SK-N-SH treated with all-trans-retinoic acid at 6 μM for 48 hours (cell line): ENCODE measurements around the gene MAPKBP1.

ENCODE experiments used
- ATAC-seq: fragments of 200-7000 bp; cut with Tn5 transposase; 3 replicates; pipeline ENCODE4 v1.9.1; 2020; ENCODE audit warnings: mild to moderate bottlenecking, moderate library complexity
- ARNTL ChIP-seq: fragments of 450-650 bp; formaldehyde crosslinking; IDR thresholded peaks from 2 replicates; pipeline ENCODE4 v1.5.0; 2020; ENCODE audit warnings: low read depth, mild to moderate bottlenecking, moderate library complexity, borderline replicate concordance
- BACH2 ChIP-seq: fragments of 250-450 bp; sonication (Bioruptor Pico); IDR thresholded peaks from 2 replicates; pipeline ENCODE4 v1.9.0; 2021; ENCODE audit warnings: mild to moderate bottlenecking, borderline replicate concordance
- CREB5 ChIP-seq: fragments of 250-450 bp; sonication (Bioruptor Pico); IDR thresholded peaks from 2 replicates; pipeline ENCODE4 v1.5.1; 2020; ENCODE audit warnings: low read depth, mild to moderate bottlenecking, moderate library complexity
- CSDC2 ChIP-seq: fragments of 250-450 bp; sonication (Bioruptor Pico); IDR thresholded peaks from 2 replicates; pipeline ENCODE4 v1.5.0; 2020; ENCODE audit warnings: mild to moderate bottlenecking, moderate library complexity
- ESRRG ChIP-seq: fragments of 250-450 bp; sonication (Bioruptor Pico); IDR thresholded peaks from 2 replicates; pipeline ENCODE4 v1.6.1; 2021; ENCODE audit warnings: mild to moderate bottlenecking
- GLIS3 ChIP-seq: fragments of 250-450 bp; sonication (Bioruptor Pico); IDR thresholded peaks from 2 replicates; pipeline ENCODE4 v1.5.0; 2020; ENCODE audit warnings: mild to moderate bottlenecking, moderate library complexity
- ISL1 ChIP-seq: fragments of 250-450 bp; sonication (Bioruptor Pico); IDR thresholded peaks from 2 replicates; pipeline ENCODE4 v2.1.2; 2022; ENCODE audit warnings: mild to moderate bottlenecking, moderate library complexity
- OSR1 ChIP-seq: fragments of 250-450 bp; sonication (Bioruptor Pico); IDR thresholded peaks from 2 replicates; pipeline ENCODE4 v1.8.0; 2022; ENCODE audit warnings: moderate library complexity, mild to moderate bottlenecking, inconsistent platforms
- POU6F1 ChIP-seq: fragments of 250-450 bp; sonication (Bioruptor Pico); IDR thresholded peaks from 2 replicates; pipeline ENCODE4 v1.8.0; 2021; ENCODE audit warnings: low read depth, mild to moderate bottlenecking, moderate library complexity, borderline replicate concordance
- PPARA ChIP-seq: fragments of 250-450 bp; sonication (Bioruptor Pico); IDR thresholded peaks from 2 replicates; pipeline ENCODE4 v1.5.0; 2020; ENCODE audit warnings: mild to moderate bottlenecking, borderline replicate concordance
- RARB ChIP-seq: fragments of 250-450 bp; sonication (Bioruptor Pico); IDR thresholded peaks from 2 replicates; pipeline ENCODE4 v1.8.0; 2021; ENCODE audit warnings: mild to moderate bottlenecking, moderate library complexity
- SNAI2 ChIP-seq: fragments of 250-450 bp; sonication (Bioruptor Pico); IDR thresholded peaks from 2 replicates; pipeline ENCODE4 v1.5.0; 2020; ENCODE audit warnings: mild to moderate bottlenecking, moderate library complexity
- TOX ChIP-seq: fragments of 250-450 bp; sonication (Bioruptor Pico); IDR thresholded peaks from 2 replicates; pipeline ENCODE4 v1.8.0; 2021; ENCODE audit warnings: mild to moderate bottlenecking, moderate library complexity, borderline replicate concordance
- ZC3H10 ChIP-seq: fragments of 250-450 bp; sonication (Bioruptor Pico); IDR thresholded peaks from 2 replicates; pipeline ENCODE4 v1.5.1; 2021; ENCODE audit warnings: mild to moderate bottlenecking, moderate library complexity
- ZNF565 ChIP-seq: fragments of 450-650 bp; formaldehyde crosslinking; conservative IDR thresholded peaks from 2 replicates; pipeline ENCODE4 v1.5.0; 2020; ENCODE audit warnings: low read depth, mild to moderate bottlenecking, moderate library complexity
- ZNF70 ChIP-seq: fragments of 450-650 bp; formaldehyde crosslinking; IDR thresholded peaks from 2 replicates; pipeline ENCODE4 v1.5.0; 2020; ENCODE audit warnings: mild to moderate bottlenecking, moderate library complexity
- TF ChIP-seq, protein P1 (sequence below): fragments of 250-450 bp; sonication (Bioruptor Pico); IDR thresholded peaks from 2 replicates; pipeline ENCODE4 v1.5.0; 2020; ENCODE audit warnings: mild to moderate bottlenecking, moderate library complexity
- TF ChIP-seq, protein P2 (sequence below): fragments of 250-450 bp; sonication (Bioruptor Pico); IDR thresholded peaks from 2 replicates; pipeline ENCODE4 v1.8.0; 2020; ENCODE audit warnings: mild to moderate bottlenecking, moderate library complexity, borderline replicate concordance
- TF ChIP-seq, protein P3 (sequence below): fragments of 250-450 bp; sonication (Bioruptor Pico); IDR thresholded peaks from 2 replicates; pipeline ENCODE4 v1.5.1; 2021; ENCODE audit warnings: mild to moderate bottlenecking, moderate library complexity

MAPKBP1 gene

DNA sequence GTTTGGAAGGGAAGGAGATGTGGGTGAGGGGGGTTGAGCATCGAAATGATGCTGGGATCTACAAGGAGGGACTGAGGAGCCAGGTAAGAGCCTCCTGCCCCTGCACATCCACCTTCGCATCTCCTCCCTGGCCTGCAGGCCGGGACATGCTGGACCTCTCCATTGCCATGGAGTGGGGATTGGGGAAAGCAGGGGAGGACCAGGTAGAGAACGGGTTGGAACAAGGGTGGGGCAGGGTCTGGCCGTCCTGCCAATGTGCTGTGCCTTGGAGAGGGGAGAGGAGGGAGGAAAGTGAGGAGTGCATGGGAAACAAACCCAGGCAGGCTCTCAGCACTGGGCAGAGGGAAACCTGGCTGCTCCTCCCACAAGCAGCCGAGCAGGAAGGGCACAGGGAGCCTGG is 74.9 kb downstream of the MAPKBP1 start:
- ATAC-seq = no peak
- TF ChIP-seq BACH2 (no peak), ARNTL (CRISPR knock-in tag) (no peak), RARB (no peak), ZNF565 (CRISPR knock-in tag) (no peak), GLIS3 (CRISPR knock-in tag) (no peak), ISL1 (CRISPR knock-in tag) (no peak), ESRRG (CRISPR knock-in tag) (no peak), CSDC2 (CRISPR knock-in tag) (no peak), TOX (CRISPR knock-in tag) (no peak), POU6F1 (CRISPR knock-in tag) (no peak), CREB5 (no peak), OSR1 (CRISPR knock-in tag) (no peak)
- TF ChIP-seq, protein P1, sequence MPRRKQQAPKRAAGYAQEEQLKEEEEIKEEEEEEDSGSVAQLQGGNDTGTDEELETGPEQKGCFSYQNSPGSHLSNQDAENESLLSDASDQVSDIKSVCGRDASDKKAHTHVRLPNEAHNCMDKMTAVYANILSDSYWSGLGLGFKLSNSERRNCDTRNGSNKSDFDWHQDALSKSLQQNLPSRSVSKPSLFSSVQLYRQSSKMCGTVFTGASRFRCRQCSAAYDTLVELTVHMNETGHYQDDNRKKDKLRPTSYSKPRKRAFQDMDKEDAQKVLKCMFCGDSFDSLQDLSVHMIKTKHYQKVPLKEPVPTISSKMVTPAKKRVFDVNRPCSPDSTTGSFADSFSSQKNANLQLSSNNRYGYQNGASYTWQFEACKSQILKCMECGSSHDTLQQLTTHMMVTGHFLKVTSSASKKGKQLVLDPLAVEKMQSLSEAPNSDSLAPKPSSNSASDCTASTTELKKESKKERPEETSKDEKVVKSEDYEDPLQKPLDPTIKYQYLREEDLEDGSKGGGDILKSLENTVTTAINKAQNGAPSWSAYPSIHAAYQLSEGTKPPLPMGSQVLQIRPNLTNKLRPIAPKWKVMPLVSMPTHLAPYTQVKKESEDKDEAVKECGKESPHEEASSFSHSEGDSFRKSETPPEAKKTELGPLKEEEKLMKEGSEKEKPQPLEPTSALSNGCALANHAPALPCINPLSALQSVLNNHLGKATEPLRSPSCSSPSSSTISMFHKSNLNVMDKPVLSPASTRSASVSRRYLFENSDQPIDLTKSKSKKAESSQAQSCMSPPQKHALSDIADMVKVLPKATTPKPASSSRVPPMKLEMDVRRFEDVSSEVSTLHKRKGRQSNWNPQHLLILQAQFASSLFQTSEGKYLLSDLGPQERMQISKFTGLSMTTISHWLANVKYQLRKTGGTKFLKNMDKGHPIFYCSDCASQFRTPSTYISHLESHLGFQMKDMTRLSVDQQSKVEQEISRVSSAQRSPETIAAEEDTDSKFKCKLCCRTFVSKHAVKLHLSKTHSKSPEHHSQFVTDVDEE (CRISPR knock-in tag) = no peak
- TF ChIP-seq, protein P2, sequence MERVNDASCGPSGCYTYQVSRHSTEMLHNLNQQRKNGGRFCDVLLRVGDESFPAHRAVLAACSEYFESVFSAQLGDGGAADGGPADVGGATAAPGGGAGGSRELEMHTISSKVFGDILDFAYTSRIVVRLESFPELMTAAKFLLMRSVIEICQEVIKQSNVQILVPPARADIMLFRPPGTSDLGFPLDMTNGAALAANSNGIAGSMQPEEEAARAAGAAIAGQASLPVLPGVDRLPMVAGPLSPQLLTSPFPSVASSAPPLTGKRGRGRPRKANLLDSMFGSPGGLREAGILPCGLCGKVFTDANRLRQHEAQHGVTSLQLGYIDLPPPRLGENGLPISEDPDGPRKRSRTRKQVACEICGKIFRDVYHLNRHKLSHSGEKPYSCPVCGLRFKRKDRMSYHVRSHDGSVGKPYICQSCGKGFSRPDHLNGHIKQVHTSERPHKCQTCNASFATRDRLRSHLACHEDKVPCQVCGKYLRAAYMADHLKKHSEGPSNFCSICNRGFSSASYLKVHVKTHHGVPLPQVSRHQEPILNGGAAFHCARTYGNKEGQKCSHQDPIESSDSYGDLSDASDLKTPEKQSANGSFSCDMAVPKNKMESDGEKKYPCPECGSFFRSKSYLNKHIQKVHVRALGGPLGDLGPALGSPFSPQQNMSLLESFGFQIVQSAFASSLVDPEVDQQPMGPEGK (CRISPR knock-in tag) = no peak

DNA sequence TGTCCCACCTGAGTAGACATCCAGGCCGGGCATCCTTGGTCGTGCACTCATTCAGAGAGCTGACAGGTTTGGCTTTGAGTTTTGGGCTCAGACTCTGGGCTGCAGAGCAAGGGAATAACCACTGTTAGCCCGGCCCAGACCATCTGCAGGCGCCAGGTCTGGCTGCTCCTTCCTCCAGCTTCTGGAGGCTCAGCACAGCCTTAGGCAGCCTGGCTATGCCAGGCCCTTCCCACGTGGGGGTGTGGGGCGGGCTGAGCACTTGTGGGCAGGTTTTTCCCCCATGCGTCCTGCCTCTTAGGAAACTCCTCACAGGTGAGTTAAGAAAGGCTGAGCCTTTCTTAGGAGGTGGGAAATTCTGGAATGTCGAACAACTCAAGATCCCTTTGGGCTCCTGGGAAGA is 75.6 kb downstream of the MAPKBP1 start:
- TF ChIP-seq ZC3H10 (CRISPR knock-in tag) = no peak
- no peak for TF ChIP-seq PPARA (CRISPR knock-in tag)
- no peak for TF ChIP-seq ZNF70
- TF ChIP-seq CSDC2 (CRISPR knock-in tag) = no peak
- TF ChIP-seq ESRRG (CRISPR knock-in tag) = no peak
- TF ChIP-seq, protein P3, sequence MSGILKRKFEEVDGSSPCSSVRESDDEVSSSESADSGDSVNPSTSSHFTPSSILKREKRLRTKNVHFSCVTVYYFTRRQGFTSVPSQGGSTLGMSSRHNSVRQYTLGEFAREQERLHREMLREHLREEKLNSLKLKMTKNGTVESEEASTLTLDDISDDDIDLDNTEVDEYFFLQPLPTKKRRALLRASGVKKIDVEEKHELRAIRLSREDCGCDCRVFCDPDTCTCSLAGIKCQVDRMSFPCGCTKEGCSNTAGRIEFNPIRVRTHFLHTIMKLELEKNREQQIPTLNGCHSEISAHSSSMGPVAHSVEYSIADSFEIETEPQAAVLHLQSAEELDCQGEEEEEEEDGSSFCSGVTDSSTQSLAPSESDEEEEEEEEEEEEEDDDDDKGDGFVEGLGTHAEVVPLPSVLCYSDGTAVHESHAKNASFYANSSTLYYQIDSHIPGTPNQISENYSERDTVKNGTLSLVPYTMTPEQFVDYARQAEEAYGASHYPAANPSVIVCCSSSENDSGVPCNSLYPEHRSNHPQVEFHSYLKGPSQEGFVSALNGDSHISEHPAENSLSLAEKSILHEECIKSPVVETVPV (CRISPR knock-in tag) = no peak
- no peak for TF ChIP-seq ISL1 (CRISPR knock-in tag)
- no peak for TF ChIP-seq ARNTL (CRISPR knock-in tag)
- no peak for TF ChIP-seq BACH2
- TF ChIP-seq GLIS3 (CRISPR knock-in tag) = no peak
- no peak for TF ChIP-seq CREB5
- TF ChIP-seq SNAI2 (CRISPR knock-in tag) = no peak
- TF ChIP-seq POU6F1 (CRISPR knock-in tag) = no peak
- ATAC-seq = no peak
